ENCODE results near the gene NEFH.

NEFH gene

GRCh38 chr22:29503811-29504372 is 23.9 kb downstream of the NEFH start:
- TF ChIP-seq POLR2AphosphoS5 (IDR thresholded peaks at IDR 0.05; ENCODE audit: low read depth, low read length) (no peak), FOXP2 (optimal IDR thresholded peaks at IDR 0.05; ENCODE audit: borderline replicate concordance, extremely low read depth, extremely low read length, insufficient read depth) (no peak), SIN3A (IDR thresholded peaks at IDR 0.05; ENCODE audit: borderline replicate concordance, insufficient read depth, low read length) (no peak), TAF1 (IDR thresholded peaks at IDR 0.05; ENCODE audit: borderline replicate concordance, insufficient read depth, low read length) (no peak)
- TF ChIP-seq, protein P1, sequence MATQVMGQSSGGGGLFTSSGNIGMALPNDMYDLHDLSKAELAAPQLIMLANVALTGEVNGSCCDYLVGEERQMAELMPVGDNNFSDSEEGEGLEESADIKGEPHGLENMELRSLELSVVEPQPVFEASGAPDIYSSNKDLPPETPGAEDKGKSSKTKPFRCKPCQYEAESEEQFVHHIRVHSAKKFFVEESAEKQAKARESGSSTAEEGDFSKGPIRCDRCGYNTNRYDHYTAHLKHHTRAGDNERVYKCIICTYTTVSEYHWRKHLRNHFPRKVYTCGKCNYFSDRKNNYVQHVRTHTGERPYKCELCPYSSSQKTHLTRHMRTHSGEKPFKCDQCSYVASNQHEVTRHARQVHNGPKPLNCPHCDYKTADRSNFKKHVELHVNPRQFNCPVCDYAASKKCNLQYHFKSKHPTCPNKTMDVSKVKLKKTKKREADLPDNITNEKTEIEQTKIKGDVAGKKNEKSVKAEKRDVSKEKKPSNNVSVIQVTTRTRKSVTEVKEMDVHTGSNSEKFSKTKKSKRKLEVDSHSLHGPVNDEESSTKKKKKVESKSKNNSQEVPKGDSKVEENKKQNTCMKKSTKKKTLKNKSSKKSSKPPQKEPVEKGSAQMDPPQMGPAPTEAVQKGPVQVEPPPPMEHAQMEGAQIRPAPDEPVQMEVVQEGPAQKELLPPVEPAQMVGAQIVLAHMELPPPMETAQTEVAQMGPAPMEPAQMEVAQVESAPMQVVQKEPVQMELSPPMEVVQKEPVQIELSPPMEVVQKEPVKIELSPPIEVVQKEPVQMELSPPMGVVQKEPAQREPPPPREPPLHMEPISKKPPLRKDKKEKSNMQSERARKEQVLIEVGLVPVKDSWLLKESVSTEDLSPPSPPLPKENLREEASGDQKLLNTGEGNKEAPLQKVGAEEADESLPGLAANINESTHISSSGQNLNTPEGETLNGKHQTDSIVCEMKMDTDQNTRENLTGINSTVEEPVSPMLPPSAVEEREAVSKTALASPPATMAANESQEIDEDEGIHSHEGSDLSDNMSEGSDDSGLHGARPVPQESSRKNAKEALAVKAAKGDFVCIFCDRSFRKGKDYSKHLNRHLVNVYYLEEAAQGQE (IDR thresholded peaks at IDR 0.05; ENCODE audit: insufficient read depth in 1 of 2, low read depth in 2 of 2, low read length in 2 of 2) = no peak

- TF ChIP-seq, protein P1 (IDR thresholded peaks at IDR 0.05; ENCODE audit: insufficient read depth in 1 of 2, low read depth in 2 of 2, low read length in 2 of 2) = no peak
Measured at GRCh38 chr22:29509298-29509697, 29.3 kb downstream of the NEFH start.

GRCh38 chr22:29509815-29510214 is 29.8 kb downstream of the NEFH start:
- TF ChIP-seq, protein P1 (IDR thresholded peaks at IDR 0.05; ENCODE audit: insufficient read depth in 1 of 2, low read depth in 2 of 2, low read length in 2 of 2) = no peak
- TF ChIP-seq TAF1 (IDR thresholded peaks at IDR 0.05; ENCODE audit: borderline replicate concordance, insufficient read depth, low read length) = no peak

GRCh38 chr22:29510542-29510941 is 30.5 kb downstream of the NEFH start:
- TF ChIP-seq TAF1 (IDR thresholded peaks at IDR 0.05; ENCODE audit: borderline replicate concordance, insufficient read depth, low read length) = no peak
- no peak for TF ChIP-seq SIN3A (IDR thresholded peaks at IDR 0.05; ENCODE audit: borderline replicate concordance, insufficient read depth, low read length)
- TF ChIP-seq, protein P1 (IDR thresholded peaks at IDR 0.05; ENCODE audit: insufficient read depth in 1 of 2, low read depth in 2 of 2, low read length in 2 of 2) = no peak
- TF ChIP-seq FOXP2 (optimal IDR thresholded peaks at IDR 0.05; ENCODE audit: borderline replicate concordance, extremely low read depth, extremely low read length, insufficient read depth) = no peak
- TF ChIP-seq POLR2AphosphoS5 (IDR thresholded peaks at IDR 0.05; ENCODE audit: low read depth, low read length) = no peak

- TF ChIP-seq TAF1 (IDR thresholded peaks at IDR 0.05; ENCODE audit: borderline replicate concordance, insufficient read depth, low read length) (no peak), POLR2AphosphoS5 (IDR thresholded peaks at IDR 0.05; ENCODE audit: low read depth, low read length) (no peak), SIN3A (IDR thresholded peaks at IDR 0.05; ENCODE audit: borderline replicate concordance, insufficient read depth, low read length) (no peak)
Measured at GRCh38 chr22:29511126-29511862, 31.3 kb downstream of the NEFH start.
